Measurements from ENCODE around the gene LRRN2. TPM values are rescaled to one million over a fixed set of nuclear protein-coding genes. Genes with fewer than 3 reads are reported as not detected.

The LRRN2 gene
- polyA plus RNA-seq, 1 of the 3 experiments (the other 2 are of a cell fraction) = not detected

GRCh38 chr1:204672482-204673121, 12.9 kb downstream of the LRRN2 start:
- Histone ChIP-seq H3K4me2 (no peak overlapping the region), H3K4me3 (ENCODE audit: low read depth in 2 of 2, low read length in 1 of 2) (no peak overlapping the region), H4K20me1 (ENCODE audit: insufficient read depth) (no peaks in the 10 kb centered on the region), H3K9me2 (no peaks in the 10 kb centered on the region), H3F3A (replicated peaks; ENCODE audit: insufficient read depth) (no peaks in the 10 kb centered on the region), H3K9me3 (no peaks in the 10 kb centered on the region), H3K36me3 (replicated peaks in 1 of 2; ENCODE audit: control insufficient read depth in 1 of 2, insufficient read depth in 2 of 2, low read length in 1 of 2) (no peaks in the 10 kb centered on the region), H3K9ac (no peak overlapping the region), H3K27me3 (ENCODE audit: insufficient read depth) (0 out of 2 replicates have a peak, but pooled peaks cover 18% of the 10 kb centered on the region), H2AFZ (ENCODE audit: low read depth) (no peak overlapping the region), H3K79me2 (ENCODE audit: insufficient read depth) (no peaks in the 10 kb centered on the region), H3K27ac (ENCODE audit: low read depth in 2 of 2, low read length in 1 of 2) (no peak overlapping the region), H3K4me1 (ENCODE audit: control insufficient read depth in 1 of 2, insufficient read depth in 2 of 2, low read depth in 1 of 2, low read length in 1 of 2) (peaks cover 0 to 7% of the 10 kb centered on the region in 2 experiments; a peak in 1 of 4 replicates)
- ChIA-PET POLR2A (no interaction called here), CTCF (interaction anchor here (0.6 to 3.9 kb wide), 6 partner anchors 9 to 134 kb away, joined by 3 to 12 read pairs (median 4); no protein-coding TSS in a partner anchor)
- TF ChIP-seq, protein P1, sequence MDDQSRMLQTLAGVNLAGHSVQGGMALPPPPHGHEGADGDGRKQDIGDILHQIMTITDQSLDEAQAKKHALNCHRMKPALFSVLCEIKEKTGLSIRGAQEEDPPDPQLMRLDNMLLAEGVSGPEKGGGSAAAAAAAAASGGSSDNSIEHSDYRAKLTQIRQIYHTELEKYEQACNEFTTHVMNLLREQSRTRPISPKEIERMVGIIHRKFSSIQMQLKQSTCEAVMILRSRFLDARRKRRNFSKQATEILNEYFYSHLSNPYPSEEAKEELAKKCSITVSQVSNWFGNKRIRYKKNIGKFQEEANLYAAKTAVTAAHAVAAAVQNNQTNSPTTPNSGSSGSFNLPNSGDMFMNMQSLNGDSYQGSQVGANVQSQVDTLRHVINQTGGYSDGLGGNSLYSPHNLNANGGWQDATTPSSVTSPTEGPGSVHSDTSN (IDR thresholded peaks at IDR 0.05) = no peak
- no peak for TF ChIP-seq TEAD4 (IDR thresholded peaks at IDR 0.05; ENCODE audit: borderline replicate concordance, insufficient read depth)
- TF ChIP-seq NFIC (IDR thresholded peaks at IDR 0.05; ENCODE audit: borderline replicate concordance) = no peak
- no peak for TF ChIP-seq ELF1 (IDR thresholded peaks at IDR 0.05)
- no peak for TF ChIP-seq SIN3A (IDR thresholded peaks at IDR 0.05; ENCODE audit: borderline replicate concordance, low read depth, low read length)
- no peak for TF ChIP-seq NRF1 (IDR thresholded peaks at IDR 0.05; ENCODE audit: low read depth, low read length)
- TF ChIP-seq, protein P2, sequence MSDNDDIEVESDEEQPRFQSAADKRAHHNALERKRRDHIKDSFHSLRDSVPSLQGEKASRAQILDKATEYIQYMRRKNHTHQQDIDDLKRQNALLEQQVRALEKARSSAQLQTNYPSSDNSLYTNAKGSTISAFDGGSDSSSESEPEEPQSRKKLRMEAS (IDR thresholded peaks at IDR 0.05; ENCODE audit: low read depth) = no peak
- TF ChIP-seq MEF2A (IDR thresholded peaks at IDR 0.05; ENCODE audit: borderline replicate concordance, low read depth) = no peak
- TF ChIP-seq, protein P3, sequence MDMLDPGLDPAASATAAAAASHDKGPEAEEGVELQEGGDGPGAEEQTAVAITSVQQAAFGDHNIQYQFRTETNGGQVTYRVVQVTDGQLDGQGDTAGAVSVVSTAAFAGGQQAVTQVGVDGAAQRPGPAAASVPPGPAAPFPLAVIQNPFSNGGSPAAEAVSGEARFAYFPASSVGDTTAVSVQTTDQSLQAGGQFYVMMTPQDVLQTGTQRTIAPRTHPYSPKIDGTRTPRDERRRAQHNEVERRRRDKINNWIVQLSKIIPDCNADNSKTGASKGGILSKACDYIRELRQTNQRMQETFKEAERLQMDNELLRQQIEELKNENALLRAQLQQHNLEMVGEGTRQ (IDR thresholded peaks at IDR 0.05; ENCODE audit: borderline replicate concordance, low read depth, low read length) = no peak
- TF ChIP-seq USF1 (IDR thresholded peaks at IDR 0.05; ENCODE audit: borderline replicate concordance, low read depth) = no peak
- TF ChIP-seq CHD2 (IDR thresholded peaks at IDR 0.05; ENCODE audit: low read length, partially characterized antibody) = no peak
- TF ChIP-seq EZH2phosphoT487 (IDR thresholded peaks at IDR 0.05; ENCODE audit: borderline replicate concordance, low read depth) = no peak
- no peak for TF ChIP-seq POLR2AphosphoS5 (IDR thresholded peaks at IDR 0.05; ENCODE audit: low read depth, low read length)
- no peak for TF ChIP-seq TCF12 (IDR thresholded peaks at IDR 0.05)
- no peak for DNase-seq
- WGBS (ENCODE audit: low lambda C conversion rate) = 75% methylated on average over 8 of the region's 10 CpGs

- 78% methylated on average over 6 of the region's 6 CpGs for WGBS (ENCODE audit: low lambda C conversion rate)
- POLR2A ChIA-PET = no interaction called here
- CTCF ChIA-PET = interaction anchor here (0.6 to 3.9 kb wide), 7 partner anchors 10 to 765 kb away, joined by 3 to 12 read pairs (median 4); no protein-coding TSS in a partner anchor
- TF ChIP-seq, protein P4, sequence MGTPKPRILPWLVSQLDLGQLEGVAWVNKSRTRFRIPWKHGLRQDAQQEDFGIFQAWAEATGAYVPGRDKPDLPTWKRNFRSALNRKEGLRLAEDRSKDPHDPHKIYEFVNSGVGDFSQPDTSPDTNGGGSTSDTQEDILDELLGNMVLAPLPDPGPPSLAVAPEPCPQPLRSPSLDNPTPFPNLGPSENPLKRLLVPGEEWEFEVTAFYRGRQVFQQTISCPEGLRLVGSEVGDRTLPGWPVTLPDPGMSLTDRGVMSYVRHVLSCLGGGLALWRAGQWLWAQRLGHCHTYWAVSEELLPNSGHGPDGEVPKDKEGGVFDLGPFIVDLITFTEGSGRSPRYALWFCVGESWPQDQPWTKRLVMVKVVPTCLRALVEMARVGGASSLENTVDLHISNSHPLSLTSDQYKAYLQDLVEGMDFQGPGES (IDR thresholded peaks at IDR 0.05; ENCODE audit: low read depth, low read length) = no peak
- no peak for TF ChIP-seq SMC3 (IDR thresholded peaks at IDR 0.05; ENCODE audit: low read depth, low read length)
- TF ChIP-seq NRF1 (IDR thresholded peaks at IDR 0.05; ENCODE audit: low read depth, low read length) = no peak
- TF ChIP-seq EZH2phosphoT487 (IDR thresholded peaks at IDR 0.05; ENCODE audit: borderline replicate concordance, low read depth) = no peak
- TF ChIP-seq JUND (IDR thresholded peaks at IDR 0.05) = no peak
- TF ChIP-seq YY1 (IDR thresholded peaks at IDR 0.05; ENCODE audit: low read depth) = no peak
- no peak for TF ChIP-seq GABPA (IDR thresholded peaks at IDR 0.05; ENCODE audit: low read depth)
- no peak for TF ChIP-seq EP300 (IDR thresholded peaks at IDR 0.05; ENCODE audit: borderline replicate concordance in 1 of 2, low read depth in 1 of 2, low read length in 1 of 2)
- TF ChIP-seq FOSL2 (IDR thresholded peaks at IDR 0.05; ENCODE audit: borderline replicate concordance, low read depth) = no peak
- no peak for TF ChIP-seq USF1 (IDR thresholded peaks at IDR 0.05; ENCODE audit: borderline replicate concordance, low read depth)
- TF ChIP-seq, protein P1 (IDR thresholded peaks at IDR 0.05) = no peak
Observed at GRCh38 chr1:204672069-204672468, 13.5 kb downstream of the LRRN2 start.

More at GRCh38 chr1:204672069-204672468, 13.5 kb downstream of the LRRN2 start:
- Histone ChIP-seq H3K9me3 (no peaks in the 10 kb centered on the region), H3K27me3 (ENCODE audit: insufficient read depth) (0 out of 2 replicates have a peak, but pooled peaks cover 18% of the 10 kb centered on the region), H3K27ac (ENCODE audit: low read depth in 2 of 2, low read length in 1 of 2) (no peak overlapping the region), H3K4me3 (ENCODE audit: low read depth in 2 of 2, low read length in 1 of 2) (no peak overlapping the region), H3K9me2 (no peaks in the 10 kb centered on the region), H3F3A (replicated peaks; ENCODE audit: insufficient read depth) (no peaks in the 10 kb centered on the region), H2AFZ (ENCODE audit: low read depth) (no peak overlapping the region), H3K36me3 (replicated peaks in 1 of 2; ENCODE audit: control insufficient read depth in 1 of 2, insufficient read depth in 2 of 2, low read length in 1 of 2) (no peaks in the 10 kb centered on the region), H4K20me1 (ENCODE audit: insufficient read depth) (no peaks in the 10 kb centered on the region), H3K4me1 (ENCODE audit: control insufficient read depth in 1 of 2, insufficient read depth in 2 of 2, low read depth in 1 of 2, low read length in 1 of 2) (peaks cover 0 to 7% of the 10 kb centered on the region in 2 experiments; a peak in 1 of 4 replicates), H3K79me2 (ENCODE audit: insufficient read depth) (no peaks in the 10 kb centered on the region), H3K4me2 (no peak overlapping the region), H3K9ac (no peak overlapping the region)
- DNase-seq = no peak
